ENCODE data around the gene C11orf97.

The C11orf97 gene

GRCh38 chr11:94513091-94513490, 830 bp downstream of the C11orf97 start:
- no peak for TF ChIP-seq CTCF (IDR thresholded peaks at IDR 0.05; ENCODE audit: control insufficient read depth, insufficient read depth, low read depth, low read length, missing control alignments)
- H3K4me3 ChIP-seq (ENCODE audit: control insufficient read depth, low read depth, low read length): no peak overlapping the region

GRCh38 chr11:94515398-94515797, 3.1 kb downstream of the C11orf97 start:
- H3K4me3 ChIP-seq (ENCODE audit: control insufficient read depth, low read depth, low read length): no peak overlapping the region
- DNase-seq (ENCODE audit: low read depth): no peak
- TF ChIP-seq CTCF (IDR thresholded peaks at IDR 0.05; ENCODE audit: control insufficient read depth, insufficient read depth, low read depth, low read length, missing control alignments): no peak

More at GRCh38 chr11:94513091-94513490, 830 bp downstream of the C11orf97 start:
- DNase-seq (ENCODE audit: low read depth): no peak

- H3K4me3 ChIP-seq (ENCODE audit: control insufficient read depth, low read depth, low read length): no peak overlapping the region
- TF ChIP-seq CTCF (IDR thresholded peaks at IDR 0.05; ENCODE audit: control insufficient read depth, insufficient read depth, low read depth, low read length, missing control alignments): no peak
- no peak for DNase-seq (ENCODE audit: low read depth)
Observed at GRCh38 chr11:94516725-94517124, 4.5 kb downstream of the C11orf97 start.

GRCh38 chr11:94518300-94518699, 6.0 kb downstream of the C11orf97 start:
- no peak for DNase-seq (ENCODE audit: low read depth)
- TF ChIP-seq CTCF (IDR thresholded peaks at IDR 0.05; ENCODE audit: control insufficient read depth, insufficient read depth, low read depth, low read length, missing control alignments): no peak
- H3K4me3 ChIP-seq (ENCODE audit: control insufficient read depth, low read depth, low read length): no peak overlapping the region

GRCh38 chr11:94519478-94520084, 7.3 kb downstream of the C11orf97 start:
- peak; percentile 49 for TF ChIP-seq CTCF (IDR thresholded peaks at IDR 0.05; ENCODE audit: control insufficient read depth, insufficient read depth, low read depth, low read length, missing control alignments)
- DNase-seq (ENCODE audit: low read depth): no peak
- H3K4me3 ChIP-seq (ENCODE audit: control insufficient read depth, low read depth, low read length): no peak overlapping the region

- peak; percentile 60 for TF ChIP-seq CTCF (IDR thresholded peaks at IDR 0.05; ENCODE audit: control insufficient read depth, insufficient read depth, low read depth, low read length, missing control alignments)
- no peak overlapping the region for H3K4me3 ChIP-seq (ENCODE audit: control insufficient read depth, low read depth, low read length)
- DNase-seq (ENCODE audit: low read depth): no peak
Observed at GRCh38 chr11:94521684-94522083, 9.4 kb downstream of the C11orf97 start.
